GM18951 (cell line): ENCODE results near the gene KCTD17.

Experiments
- POLR2A ChIP-seq: IDR thresholded peaks from 4 replicates; pipeline ENCODE4 v1.6.1; 2011; ENCODE audit warnings: mild to moderate bottlenecking; ENCODE audit not compliant: insufficient read length, insufficient read depth; ENCODE audit errors: extremely low read depth
- in situ Hi-C: fragments of 300-500 bp; cut with MboI; formaldehyde crosslinking; loops from one replicate; pipeline ENCODE4 v1.12.0; 2022; ENCODE audit warnings: low sequenced_read_pairs, mixed read lengths, inconsistent platforms; ENCODE audit not compliant: unreplicated experiment

KCTD17 gene, protein sequence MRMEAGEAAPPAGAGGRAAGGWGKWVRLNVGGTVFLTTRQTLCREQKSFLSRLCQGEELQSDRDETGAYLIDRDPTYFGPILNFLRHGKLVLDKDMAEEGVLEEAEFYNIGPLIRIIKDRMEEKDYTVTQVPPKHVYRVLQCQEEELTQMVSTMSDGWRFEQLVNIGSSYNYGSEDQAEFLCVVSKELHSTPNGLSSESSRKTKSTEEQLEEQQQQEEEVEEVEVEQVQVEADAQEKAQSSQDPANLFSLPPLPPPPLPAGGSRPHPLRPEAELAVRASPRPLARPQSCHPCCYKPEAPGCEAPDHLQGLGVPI

DNA sequence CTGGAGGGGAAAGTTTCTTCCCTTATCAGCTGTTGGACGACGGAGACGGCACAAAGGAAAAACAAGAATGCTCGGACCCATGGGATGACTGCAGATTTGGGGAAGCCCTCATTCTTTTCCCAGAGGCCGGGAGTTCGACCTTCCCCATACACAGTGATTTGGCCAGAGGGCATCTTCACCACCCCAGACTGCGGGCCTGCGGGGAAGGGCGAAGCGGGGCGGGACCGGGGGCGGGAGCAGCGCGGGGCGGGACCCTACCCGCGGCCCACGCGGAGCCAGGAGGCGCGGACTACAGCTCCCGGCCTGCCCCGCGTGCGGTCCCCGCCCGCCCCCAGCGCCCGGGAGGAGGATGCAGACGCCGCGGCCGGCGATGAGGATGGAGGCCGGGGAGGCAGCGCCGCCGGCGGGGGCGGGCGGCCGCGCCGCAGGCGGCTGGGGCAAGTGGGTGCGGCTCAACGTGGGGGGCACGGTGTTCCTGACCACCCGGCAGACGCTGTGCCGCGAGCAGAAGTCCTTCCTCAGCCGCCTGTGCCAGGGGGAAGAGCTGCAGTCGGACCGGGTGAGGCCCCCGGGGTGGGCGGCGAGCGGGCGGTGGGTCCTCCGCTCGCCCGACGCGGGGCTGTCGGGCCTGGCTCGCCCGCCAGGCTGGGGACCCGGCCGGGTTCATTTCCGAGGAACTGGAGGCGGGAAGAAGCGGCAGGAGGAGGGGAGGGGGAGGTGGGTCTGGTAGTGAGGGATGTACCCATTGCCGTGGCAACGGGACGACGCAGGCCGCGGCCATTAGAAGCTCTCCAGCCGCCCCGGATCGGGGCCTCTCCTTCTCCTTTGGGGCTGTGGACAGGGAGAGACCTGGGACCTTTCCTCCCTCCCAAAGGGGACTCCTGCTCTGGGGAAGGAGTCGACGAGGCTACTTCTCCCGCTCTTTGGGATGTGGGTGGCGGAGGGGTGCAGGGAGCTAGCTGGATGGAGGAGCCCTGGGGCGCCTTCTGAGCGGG lies at the start of gene KCTD17:
KCTD17 (plus strand) TSS at position 352 of the 995 bp plus-strand sequence; CDS start at position 371, 19 bp downstream.
- TF ChIP-seq POLR2A, result peak; percentile 61
- in situ Hi-C loops, result no loop called here

DNA sequence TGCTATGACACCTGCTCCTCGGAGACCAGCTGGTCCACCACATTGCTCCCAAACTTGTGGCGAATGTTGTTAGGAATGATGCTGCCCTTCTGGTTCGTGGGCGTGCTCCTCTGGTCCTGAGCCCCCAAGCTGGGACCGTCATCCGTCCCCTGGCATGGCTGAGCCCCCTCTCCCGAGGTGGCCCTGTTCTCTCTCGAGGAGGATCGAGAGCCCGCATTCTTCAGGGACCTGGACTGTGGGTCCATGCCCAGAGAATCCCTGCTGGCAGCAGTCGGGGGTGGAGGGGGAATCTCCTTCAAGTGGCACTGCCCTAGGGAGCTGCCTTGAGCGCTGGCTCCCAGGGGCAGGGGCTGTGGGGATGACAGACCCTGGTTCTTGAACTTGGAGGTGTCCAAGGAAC lies 49.7 kb upstream of the KCTD17 start:
- in situ Hi-C loops, result no loop called here
- TF ChIP-seq POLR2A, result no peak

DNA sequence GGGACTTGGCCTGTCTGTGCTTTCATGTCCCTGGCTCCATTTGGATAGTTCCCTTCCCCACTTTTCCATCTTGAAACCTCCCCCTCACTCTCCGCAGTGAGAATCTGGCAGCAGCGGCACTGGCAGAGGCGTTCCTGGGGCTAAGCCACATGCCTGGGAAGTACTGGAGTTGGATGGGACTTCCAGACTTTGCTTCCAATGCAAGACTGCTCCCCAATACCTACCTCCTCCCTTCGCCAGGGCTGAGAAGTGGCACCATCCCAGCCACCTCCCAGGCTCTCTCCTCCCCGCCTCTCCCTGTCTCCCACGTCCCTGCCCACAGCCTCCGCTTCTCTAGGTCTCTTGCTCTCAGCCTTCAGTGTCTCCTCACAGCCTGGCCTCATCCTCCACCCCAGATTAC lies 48.9 kb upstream of the KCTD17 start:
- TF ChIP-seq POLR2A, result no peak
- in situ Hi-C loops, result no loop called here

DNA sequence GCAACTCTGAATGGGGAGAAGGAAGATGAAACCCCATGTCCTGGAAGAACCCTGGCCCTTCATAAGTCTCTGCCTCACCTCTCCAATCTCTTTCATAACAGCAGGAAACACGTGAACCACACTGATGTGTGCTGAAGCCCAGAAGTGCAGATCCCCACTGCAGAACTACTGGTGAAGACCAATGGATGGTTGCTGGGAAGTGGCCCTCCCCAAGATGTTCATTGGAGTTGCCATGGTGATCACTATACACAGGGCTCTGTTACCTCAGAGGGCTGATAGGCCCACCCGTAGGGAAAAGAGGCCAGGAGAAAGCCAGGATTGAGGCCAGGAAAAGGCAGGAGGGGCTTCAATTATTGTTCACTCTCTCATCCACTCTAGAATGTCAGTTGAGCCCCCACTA lies 43.9 kb upstream of the KCTD17 start:
- in situ Hi-C loops, result no loop called here
- no peak for TF ChIP-seq POLR2A

DNA sequence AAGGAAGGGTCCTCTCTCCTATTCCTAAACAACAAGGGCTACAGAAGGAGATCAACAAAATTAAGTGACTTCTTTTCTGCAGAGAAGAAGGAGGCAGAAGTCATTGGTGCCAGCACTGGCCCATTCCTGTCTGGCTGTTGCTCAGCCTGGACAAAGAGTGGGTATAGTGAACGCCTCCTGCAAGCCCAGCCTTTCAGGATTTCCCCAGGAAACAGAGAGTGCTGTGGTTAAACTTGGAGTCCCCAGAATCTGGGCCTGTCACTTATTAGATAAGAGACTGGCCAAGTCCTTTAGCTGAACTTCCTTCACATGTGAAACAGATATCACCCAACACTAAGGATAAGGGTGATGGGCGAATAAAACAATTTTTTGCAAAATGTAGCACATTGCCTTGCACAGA lies 43.2 kb upstream of the KCTD17 start:
- in situ Hi-C loops, result no loop called here
- no peak for TF ChIP-seq POLR2A

DNA sequence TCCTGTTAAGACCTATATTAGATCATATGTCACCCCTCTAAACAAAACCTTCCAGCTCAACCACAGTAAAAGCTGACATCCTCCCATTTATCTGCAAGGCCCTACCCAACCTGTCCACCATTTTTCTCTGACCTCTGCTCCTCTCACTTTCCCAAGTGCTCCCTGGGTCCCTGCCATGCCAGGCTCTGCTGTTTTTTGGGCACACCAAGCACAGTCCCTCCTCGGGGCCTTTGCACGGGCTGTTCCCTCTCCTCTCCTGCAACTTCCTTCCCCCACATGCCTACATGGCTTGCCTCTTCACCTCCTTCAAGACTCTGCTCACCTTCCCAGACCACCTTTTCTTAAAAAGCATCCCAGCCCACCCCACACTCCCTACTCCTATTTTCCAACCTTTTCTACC lies 42.1 kb upstream of the KCTD17 start:
- no peak for TF ChIP-seq POLR2A
- in situ Hi-C loops, result no loop called here

DNA sequence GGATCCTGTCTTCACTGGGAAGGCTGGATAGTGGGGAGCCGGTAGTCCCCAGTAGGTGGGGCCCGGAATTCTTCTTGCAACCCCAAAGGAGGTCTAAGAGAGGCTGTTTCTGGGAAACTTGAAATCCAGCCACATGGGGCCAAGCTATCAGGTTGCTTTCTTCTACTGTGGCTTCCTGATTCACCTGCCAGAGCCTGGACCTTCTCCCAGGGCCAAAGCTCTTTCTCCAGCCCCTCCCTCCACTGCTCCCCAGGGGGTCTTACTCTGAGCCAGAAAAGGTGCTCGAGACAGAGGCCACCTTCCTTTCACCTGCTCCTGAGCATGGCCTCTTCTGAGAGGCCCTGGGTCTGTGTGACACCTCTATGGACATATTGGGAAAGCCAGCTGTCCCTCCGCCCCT lies 41.4 kb upstream of the KCTD17 start:
- in situ Hi-C loops, result no loop called here

DNA sequence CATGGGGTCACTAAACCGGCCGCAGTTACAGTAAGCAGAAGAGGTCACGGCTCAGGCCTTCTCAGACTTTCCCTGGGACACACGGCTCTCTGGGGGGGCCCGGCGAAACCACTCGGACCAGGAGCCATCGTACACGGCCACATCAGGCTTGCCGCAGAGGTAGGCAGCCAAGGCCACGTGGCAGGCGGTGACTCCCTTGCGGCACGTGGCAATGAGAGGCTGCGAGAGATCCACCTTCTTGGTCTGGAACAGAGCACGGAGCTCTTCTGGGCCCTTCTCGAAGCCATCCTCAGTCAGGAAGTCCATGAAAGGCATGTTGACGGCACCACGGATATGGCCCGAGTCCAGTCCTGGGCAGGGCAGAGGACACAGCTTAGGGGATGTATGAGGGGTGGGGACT lies 40.6 kb upstream of the KCTD17 start:
- TF ChIP-seq POLR2A, result no peak
- in situ Hi-C loops, result no loop called here

More for the DNA sequence above, 41.4 kb upstream of the KCTD17 start:
- TF ChIP-seq POLR2A, result no peak

DNA sequence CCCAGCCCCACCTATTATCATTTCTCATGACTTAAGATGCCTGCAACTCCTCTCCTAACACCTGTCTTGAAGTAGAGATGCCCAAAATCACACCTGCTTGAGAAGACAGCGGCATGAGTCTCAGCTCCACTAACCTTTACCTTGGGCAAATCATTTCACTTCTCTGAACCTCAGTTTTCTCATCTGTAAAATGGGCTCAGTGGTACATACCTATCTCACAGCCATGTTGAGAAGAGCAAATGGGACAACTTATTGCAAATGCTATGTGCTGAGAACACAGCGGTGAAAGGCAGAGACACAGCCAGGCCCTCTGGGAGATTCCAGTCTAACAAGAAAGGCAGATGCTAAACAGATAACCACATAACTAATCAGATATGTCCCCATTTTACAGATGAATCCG lies 40.1 kb upstream of the KCTD17 start:
- no peak for TF ChIP-seq POLR2A
- in situ Hi-C loops, result no loop called here

DNA sequence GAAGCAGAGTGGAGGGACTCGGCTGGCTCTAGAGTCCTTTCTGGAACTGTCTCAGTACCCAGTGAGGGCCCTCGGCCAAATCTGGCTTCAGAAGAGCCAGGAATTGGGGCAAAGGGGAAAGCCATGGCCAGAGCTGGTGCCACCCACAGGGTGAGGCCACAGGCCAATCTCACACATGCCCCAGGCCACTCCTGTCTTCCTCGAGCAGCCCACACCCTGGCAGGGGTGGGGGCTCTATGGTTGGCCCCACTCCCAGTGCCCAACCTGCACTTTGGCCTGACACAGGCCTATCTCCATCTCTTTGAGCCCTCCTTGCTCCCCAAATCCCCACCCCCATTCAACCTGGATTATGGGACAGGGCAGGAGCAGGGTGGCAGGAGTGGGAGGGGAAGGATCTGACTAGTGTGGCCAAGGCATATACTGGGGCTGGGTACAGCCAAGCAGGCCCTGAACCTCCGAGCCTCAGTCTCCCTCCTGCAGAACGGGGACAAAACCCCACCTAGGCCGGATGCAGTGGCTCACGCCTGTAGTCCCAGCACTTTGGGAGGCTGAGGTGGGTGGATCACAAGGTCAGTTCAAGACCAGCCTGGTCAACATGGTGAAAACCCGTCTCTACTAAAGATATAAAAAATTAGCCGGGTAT lies 39.2 kb upstream of the KCTD17 start:
- TF ChIP-seq POLR2A, result no peak
- in situ Hi-C loops, result no loop called here

DNA sequence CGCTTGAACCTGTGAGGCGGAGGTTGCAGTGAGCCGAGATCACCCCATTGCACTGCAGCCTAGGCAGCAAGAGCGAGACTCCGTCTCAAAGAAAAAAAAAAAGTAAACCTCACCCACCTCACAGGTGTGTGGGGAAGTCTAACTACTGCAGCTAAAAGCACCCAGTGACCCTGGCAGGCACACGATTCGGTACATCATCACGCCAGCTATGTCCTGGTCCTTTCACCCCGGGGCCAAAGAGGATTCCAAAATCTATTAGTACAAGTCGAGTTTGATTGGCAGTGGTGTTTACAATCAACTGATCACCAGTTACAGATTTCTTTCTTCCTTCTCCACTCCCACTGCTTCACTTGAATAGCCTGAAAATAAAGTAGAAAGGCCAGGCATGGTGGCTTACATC lies 38.6 kb upstream of the KCTD17 start:
- in situ Hi-C loops, result no loop called here

DNA sequence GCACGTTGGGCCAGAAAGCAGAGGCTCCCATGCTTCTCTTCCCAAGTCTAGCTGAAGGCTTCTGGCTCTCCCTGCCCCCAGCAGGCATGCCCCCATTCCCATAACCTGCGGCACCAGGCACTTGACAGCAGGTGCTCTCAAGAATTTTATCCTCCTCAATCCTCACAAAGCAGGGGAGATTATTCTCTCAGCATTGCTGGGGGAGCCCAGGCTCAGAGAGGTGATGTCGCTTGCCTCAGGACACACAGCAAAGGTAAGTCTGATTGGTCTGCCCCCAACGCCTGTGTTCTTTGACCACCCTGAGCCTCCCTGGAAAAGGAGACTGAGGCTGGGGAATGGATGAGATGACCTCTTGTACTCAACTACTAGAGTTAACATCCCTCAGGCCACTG lies 37.1 kb upstream of the KCTD17 start:
- in situ Hi-C loops, result no loop called here
- TF ChIP-seq POLR2A, result no peak

More for the DNA sequence above, 38.6 kb upstream of the KCTD17 start:
- no peak for TF ChIP-seq POLR2A
